K562 (cell line): ENCODE results near the gene SPRYD3. TPM values are rescaled to one million over a fixed set of nuclear protein-coding genes. Genes with fewer than 3 reads are reported as not detected.

Source experiments
- GTF2E2 ChIP-seq: fragments of 200-800 bp; sonication (Bioruptor generic); IDR thresholded peaks from 2 replicates; pipeline ENCODE4 v1.6.1; 2016; ENCODE audit warnings: missing genetic modification characterization, missing compliant biosample characterization
- PHF8 ChIP-seq: fragments of 200-600 bp; sonication (generic); IDR thresholded peaks from 2 replicates; pipeline ENCODE4 v1.6.1; 2012; ENCODE audit warnings: mixed run types, mild to moderate bottlenecking, inconsistent platforms, low read length, moderate library complexity, borderline replicate concordance
- ZNF217 ChIP-seq: sonication (generic); formaldehyde crosslinking; IDR thresholded peaks from 2 replicates; pipeline ENCODE4 v1.8.0; 2022; ENCODE audit warnings: mild to moderate bottlenecking, missing genetic modification reagents
- ZNF695 ChIP-seq: fragments of 450-650 bp; formaldehyde crosslinking; IDR thresholded peaks from 2 replicates; pipeline ENCODE4 v1.4.0; 2020; ENCODE audit warnings: mild to moderate bottlenecking, moderate library complexity
- polyA plus RNA-seq, 8 experiments: library from polyadenylated mRNA; depleted of rRNA in 4 of 8; stranded (reverse) in 5 of 8; unstranded in 3 of 8; fragments of >200 nt; fragmentation: Nextera tagmentation in 2 of 8; fragmentation: Illumina TruSeq in 1 of 8; extraction: Ambion mirVana in 2 of 8; extraction: Trizol in 1 of 8; gene quantifications; 2 replicates each; pipeline versions ENCODE4 v1.2.1 to v1.2.3, GENCODE V29; 2011 to 2014; ENCODE audit warnings: inconsistent platforms in 1 of 8, missing spikeins in 1 of 8
- total RNA-seq, 7 experiments: library from RNA; depleted of rRNA in 6 of 7; stranded (reverse); fragments of >200 nt in 6 of 7; fragmentation: Illumina TruSeq in 2 of 7; extraction: Trizol in 2 of 7; gene quantifications; 2 replicates each; pipeline versions ENCODE4 v1.2.1 to v1.2.3, GENCODE V29; 2011 to 2021; ENCODE audit warnings: low replicate concordance in 1 of 7
- TF ChIP-seq, protein P1 (sequence below): fragments of 450-650 bp; formaldehyde crosslinking; IDR thresholded peaks from 2 replicates; pipeline ENCODE4 v1.4.0; 2022; ENCODE audit warnings: missing genetic modification characterization
- TF ChIP-seq, protein P2 (sequence below): IDR thresholded peaks from 2 replicates; pipeline ENCODE4 v1.6.1; 2012; ENCODE audit warnings: low read depth, low read length, improper control_type of control experiment, borderline replicate concordance
- TF ChIP-seq, protein P3 (sequence below), 2 experiments: fragments of 450-650 bp; IDR thresholded peaks; 2 replicates each; pipeline ENCODE4 v1.6.1; 2018; ENCODE audit warnings: mild to moderate bottlenecking in 2 of 2, low read depth in 1 of 2; ENCODE audit not compliant: partially characterized antibody in 2 of 2
- TF ChIP-seq, protein P4 (sequence below), 2 experiments: IDR thresholded peaks; 2 replicates each; pipeline ENCODE4 v1.6.1; 2011; ENCODE audit warnings: borderline replicate concordance in 1 of 2, control low read depth in 1 of 2, low read depth in 1 of 2, low read length in 1 of 2, mild to moderate bottlenecking in 1 of 2, mixed read lengths in 1 of 2, moderate library complexity in 1 of 2; ENCODE audit not compliant: insufficient read depth in 1 of 2, insufficient read length in 1 of 2, poor library complexity in 1 of 2, severe bottlenecking in 1 of 2; ENCODE audit errors: extremely low read depth in 1 of 2

SPRYD3 gene
- total and polyA plus RNA-seq, 9 of the 15 experiments (the other 6 are each of a cell fraction or from before 2014, with no cell fraction given): 1.5 to 13.6 (median 7.6) TPM

DNA sequence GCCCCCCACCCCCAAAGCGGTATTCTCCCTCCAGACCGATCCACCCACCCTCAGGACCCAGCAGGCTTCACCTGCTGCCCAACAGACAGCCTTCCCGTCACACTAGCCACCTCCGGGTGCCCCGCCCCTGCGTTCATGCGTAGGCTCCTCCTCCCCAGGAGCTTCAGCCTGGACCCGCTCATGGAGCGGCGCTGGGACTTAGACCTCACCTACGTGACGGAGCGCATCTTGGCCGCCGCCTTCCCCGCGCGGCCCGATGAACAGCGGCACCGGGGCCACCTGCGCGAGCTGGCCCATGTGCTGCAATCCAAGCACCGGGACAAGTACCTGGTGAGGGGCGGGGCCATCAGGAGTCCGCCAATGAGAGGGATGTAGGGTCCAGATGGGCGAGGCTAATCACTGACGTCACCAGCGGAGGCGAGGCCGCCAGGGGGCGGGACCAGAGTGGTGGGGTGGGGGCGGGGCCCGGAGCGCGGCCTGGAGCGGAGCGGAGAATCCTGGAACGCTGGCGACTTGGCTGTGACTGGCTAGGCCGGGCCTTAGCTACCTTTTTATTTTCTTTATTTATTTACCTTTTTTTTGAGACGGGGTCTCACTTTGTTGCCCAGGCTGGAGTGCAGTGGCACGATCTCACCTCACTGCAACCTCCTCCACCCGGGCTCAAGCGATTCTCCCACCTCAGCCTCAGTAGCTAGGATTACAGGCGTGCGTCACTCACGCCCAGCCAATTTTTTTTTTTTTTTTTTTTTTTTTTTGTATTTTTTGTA is 24.9 kb downstream of the SPRYD3 start (continued):
- TF ChIP-seq, protein P1, sequence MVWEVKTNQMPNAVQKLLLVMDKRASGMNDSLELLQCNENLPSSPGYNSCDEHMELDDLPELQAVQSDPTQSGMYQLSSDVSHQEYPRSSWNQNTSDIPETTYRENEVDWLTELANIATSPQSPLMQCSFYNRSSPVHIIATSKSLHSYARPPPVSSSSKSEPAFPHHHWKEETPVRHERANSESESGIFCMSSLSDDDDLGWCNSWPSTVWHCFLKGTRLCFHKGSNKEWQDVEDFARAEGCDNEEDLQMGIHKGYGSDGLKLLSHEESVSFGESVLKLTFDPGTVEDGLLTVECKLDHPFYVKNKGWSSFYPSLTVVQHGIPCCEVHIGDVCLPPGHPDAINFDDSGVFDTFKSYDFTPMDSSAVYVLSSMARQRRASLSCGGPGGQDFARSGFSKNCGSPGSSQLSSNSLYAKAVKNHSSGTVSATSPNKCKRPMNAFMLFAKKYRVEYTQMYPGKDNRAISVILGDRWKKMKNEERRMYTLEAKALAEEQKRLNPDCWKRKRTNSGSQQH: no peak
- TF ChIP-seq ZNF217 (CRISPR knock-in tag): no peak
- TF ChIP-seq GTF2E2 (tag): no peak
- TF ChIP-seq, protein P2, sequence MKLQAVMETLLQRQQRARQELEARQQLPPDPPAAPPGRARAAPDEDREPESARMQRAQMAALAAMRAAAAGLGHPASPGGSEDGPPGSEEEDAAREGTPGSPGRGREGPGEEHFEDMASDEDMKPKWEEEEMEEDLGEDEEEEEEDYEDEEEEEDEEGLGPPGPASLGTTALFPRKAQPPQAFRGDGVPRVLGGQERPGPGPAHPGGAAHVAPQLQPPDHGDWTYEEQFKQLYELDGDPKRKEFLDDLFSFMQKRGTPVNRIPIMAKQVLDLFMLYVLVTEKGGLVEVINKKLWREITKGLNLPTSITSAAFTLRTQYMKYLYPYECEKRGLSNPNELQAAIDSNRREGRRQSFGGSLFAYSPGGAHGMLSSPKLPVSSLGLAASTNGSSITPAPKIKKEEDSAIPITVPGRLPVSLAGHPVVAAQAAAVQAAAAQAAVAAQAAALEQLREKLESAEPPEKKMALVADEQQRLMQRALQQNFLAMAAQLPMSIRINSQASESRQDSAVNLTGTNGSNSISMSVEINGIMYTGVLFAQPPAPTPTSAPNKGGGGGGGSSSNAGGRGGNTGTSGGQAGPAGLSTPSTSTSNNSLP: no peak
- TF ChIP-seq, protein P3, sequence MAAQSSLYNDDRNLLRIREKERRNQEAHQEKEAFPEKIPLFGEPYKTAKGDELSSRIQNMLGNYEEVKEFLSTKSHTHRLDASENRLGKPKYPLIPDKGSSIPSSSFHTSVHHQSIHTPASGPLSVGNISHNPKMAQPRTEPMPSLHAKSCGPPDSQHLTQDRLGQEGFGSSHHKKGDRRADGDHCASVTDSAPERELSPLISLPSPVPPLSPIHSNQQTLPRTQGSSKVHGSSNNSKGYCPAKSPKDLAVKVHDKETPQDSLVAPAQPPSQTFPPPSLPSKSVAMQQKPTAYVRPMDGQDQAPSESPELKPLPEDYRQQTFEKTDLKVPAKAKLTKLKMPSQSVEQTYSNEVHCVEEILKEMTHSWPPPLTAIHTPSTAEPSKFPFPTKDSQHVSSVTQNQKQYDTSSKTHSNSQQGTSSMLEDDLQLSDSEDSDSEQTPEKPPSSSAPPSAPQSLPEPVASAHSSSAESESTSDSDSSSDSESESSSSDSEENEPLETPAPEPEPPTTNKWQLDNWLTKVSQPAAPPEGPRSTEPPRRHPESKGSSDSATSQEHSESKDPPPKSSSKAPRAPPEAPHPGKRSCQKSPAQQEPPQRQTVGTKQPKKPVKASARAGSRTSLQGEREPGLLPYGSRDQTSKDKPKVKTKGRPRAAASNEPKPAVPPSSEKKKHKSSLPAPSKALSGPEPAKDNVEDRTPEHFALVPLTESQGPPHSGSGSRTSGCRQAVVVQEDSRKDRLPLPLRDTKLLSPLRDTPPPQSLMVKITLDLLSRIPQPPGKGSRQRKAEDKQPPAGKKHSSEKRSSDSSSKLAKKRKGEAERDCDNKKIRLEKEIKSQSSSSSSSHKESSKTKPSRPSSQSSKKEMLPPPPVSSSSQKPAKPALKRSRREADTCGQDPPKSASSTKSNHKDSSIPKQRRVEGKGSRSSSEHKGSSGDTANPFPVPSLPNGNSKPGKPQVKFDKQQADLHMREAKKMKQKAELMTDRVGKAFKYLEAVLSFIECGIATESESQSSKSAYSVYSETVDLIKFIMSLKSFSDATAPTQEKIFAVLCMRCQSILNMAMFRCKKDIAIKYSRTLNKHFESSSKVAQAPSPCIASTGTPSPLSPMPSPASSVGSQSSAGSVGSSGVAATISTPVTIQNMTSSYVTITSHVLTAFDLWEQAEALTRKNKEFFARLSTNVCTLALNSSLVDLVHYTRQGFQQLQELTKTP (IDR thresholded peaks at IDR 0.05; ENCODE audit: low read depth in 1 of 2, partially characterized antibody in 2 of 2): no peak
- TF ChIP-seq PHF8: peak; percentile 66; the same call in 1 of the 2 replicates
- TF ChIP-seq, protein P4, sequence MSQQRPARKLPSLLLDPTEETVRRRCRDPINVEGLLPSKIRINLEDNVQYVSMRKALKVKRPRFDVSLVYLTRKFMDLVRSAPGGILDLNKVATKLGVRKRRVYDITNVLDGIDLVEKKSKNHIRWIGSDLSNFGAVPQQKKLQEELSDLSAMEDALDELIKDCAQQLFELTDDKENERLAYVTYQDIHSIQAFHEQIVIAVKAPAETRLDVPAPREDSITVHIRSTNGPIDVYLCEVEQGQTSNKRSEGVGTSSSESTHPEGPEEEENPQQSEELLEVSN (IDR thresholded peaks at IDR 0.05; ENCODE audit: borderline replicate concordance in 1 of 2, extremely low read depth in 1 of 2, insufficient read depth in 1 of 2, insufficient read length in 1 of 2, low read depth in 1 of 2, low read length in 1 of 2, poor library complexity in 1 of 2, severe bottlenecking in 1 of 2): no peak
- TF ChIP-seq ZNF695: no peak
